Stimulated activated CD4-positive, alpha-beta T cell treated with anti-CD3 and anti-CD28 coated beads, Interleukin-4, amount 100 ng/mL, for 4 hours (primary cell): ENCODE results near the gene CATSPER3.
"Not testable (repeated sequence)": the region's sequence is repeated elsewhere in the genome, so short reads cannot be mapped to it uniquely, and the experiment has no call there.

ENCODE experiments used
- DNase-seq, 2 experiments: peaks; one replicate each; pipeline ENCODE4 v3.0.0-alpha.2; 2020

Gene CATSPER3

GRCh38 chr5:134975843-134976242, 8.1 kb downstream of the CATSPER3 start:
- DNase-seq: no peak

GRCh38 chr5:134976841-134977240, 9.1 kb downstream of the CATSPER3 start:
- no peak for DNase-seq

- no peak for DNase-seq
Observed at GRCh38 chr5:134979416-134979815, 11.7 kb downstream of the CATSPER3 start.

- DNase-seq: no peak
Observed at GRCh38 chr5:134982230-134982629, 14.5 kb downstream of the CATSPER3 start.

GRCh38 chr5:134989266-134989830, 21.6 kb downstream of the CATSPER3 start:
- no peak for DNase-seq

GRCh38 chr5:134990183-134990582, 22.5 kb downstream of the CATSPER3 start:
- not testable (repeated sequence) for DNase-seq

GRCh38 chr5:134992148-134992547, 24.4 kb downstream of the CATSPER3 start:
- DNase-seq: no peak

- no peak for DNase-seq
Observed at GRCh38 chr5:134993161-134993560, 25.5 kb downstream of the CATSPER3 start.

- DNase-seq: no peak
Observed at GRCh38 chr5:134994560-134995156, 27.0 kb downstream of the CATSPER3 start.

- no peak for DNase-seq
Observed at GRCh38 chr5:134995850-134996402, 28.2 kb downstream of the CATSPER3 start.

- DNase-seq: no peak
Observed at GRCh38 chr5:134997015-134997414, 29.3 kb downstream of the CATSPER3 start.

GRCh38 chr5:134998068-134998467, 30.4 kb downstream of the CATSPER3 start:
- not testable (repeated sequence) for DNase-seq

- DNase-seq: no peak
Observed at GRCh38 chr5:135004376-135004775, 36.7 kb downstream of the CATSPER3 start.

- DNase-seq: no peak
Observed at GRCh38 chr5:135005076-135005475, 37.4 kb downstream of the CATSPER3 start.

- DNase-seq: no peak
Observed at GRCh38 chr5:135007305-135007704, 39.6 kb downstream of the CATSPER3 start.

- no peak for DNase-seq
Observed at GRCh38 chr5:135007749-135008363, 40.1 kb downstream of the CATSPER3 start.

GRCh38 chr5:135008556-135008955, 40.8 kb downstream of the CATSPER3 start:
- DNase-seq: no peak

GRCh38 chr5:135008981-135009735, 41.5 kb downstream of the CATSPER3 start:
- DNase-seq: no peak

GRCh38 chr5:135009736-135010501, 42.2 kb downstream of the CATSPER3 start:
- DNase-seq: no peak

GRCh38 chr5:135010502-135011354, 43.0 kb downstream of the CATSPER3 start:
- DNase-seq: no peak

- no peak for DNase-seq
Observed at GRCh38 chr5:135011355-135012032, 43.8 kb downstream of the CATSPER3 start.
